ENCODE measurements around the gene ZNF609.

The ZNF609 gene

GRCh38 chr15:64503640-64504039 is 43.3 kb downstream of the ZNF609 start:
- DNase-seq, result no peak

- DNase-seq, result no peak
These were observed 47.0 kb downstream of the ZNF609 start for GRCh38 chr15:64507293-64507802.

- DNase-seq, result no peak
These were observed 47.5 kb downstream of the ZNF609 start for GRCh38 chr15:64507845-64508244.

- no peak for DNase-seq
These were observed 53.4 kb downstream of the ZNF609 start for GRCh38 chr15:64513823-64514222.

DNA sequence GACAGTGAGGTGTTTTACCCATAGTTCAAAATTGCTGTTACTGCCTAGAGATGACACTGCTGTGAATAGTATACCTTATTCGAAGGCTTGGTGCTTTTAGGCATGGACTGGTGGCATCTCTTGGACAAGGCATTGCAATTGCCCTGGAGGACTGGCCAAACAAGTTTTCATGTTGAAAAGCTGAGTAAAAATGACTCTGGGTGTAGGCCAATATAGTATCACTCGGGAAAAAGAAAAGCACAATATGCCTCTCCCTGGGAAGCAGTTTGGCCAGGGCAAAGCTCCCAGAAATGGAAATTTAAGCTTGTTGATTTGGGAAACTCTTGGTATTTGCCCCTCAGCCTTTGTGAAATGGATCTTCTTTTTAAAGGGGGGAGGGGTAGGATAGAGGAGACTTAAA is 54.8 kb downstream of the ZNF609 start:
- no peak for DNase-seq

DNA sequence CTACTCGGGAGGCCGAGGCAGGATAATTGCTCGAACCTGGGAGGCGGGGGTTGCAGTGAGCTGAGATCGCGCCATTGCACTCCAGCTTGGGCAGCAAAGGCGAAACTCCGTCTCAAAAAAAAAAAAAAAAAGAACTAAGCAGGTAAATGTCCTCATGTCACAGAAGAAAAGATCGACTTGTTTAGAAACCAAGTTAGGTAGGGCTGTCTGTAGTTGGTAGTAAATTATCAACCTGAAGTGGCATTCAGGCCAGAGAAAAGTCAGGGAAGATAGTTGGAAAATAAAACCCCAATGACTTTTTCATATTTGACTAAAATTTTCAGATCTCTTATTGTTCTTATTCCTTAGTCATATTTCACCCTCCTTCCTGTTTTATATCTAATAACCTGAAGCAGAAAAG is 55.4 kb downstream of the ZNF609 start:
- DNase-seq, result no peak

GRCh38 chr15:64519897-64520296 is 59.5 kb downstream of the ZNF609 start:
- DNase-seq, result no peak

GRCh38 chr15:64521201-64521600 is 60.8 kb downstream of the ZNF609 start:
- DNase-seq, result no peak

GRCh38 chr15:64521726-64522164 is 61.4 kb downstream of the ZNF609 start:
- peak; percentile 62 to 89 for DNase-seq

DNA sequence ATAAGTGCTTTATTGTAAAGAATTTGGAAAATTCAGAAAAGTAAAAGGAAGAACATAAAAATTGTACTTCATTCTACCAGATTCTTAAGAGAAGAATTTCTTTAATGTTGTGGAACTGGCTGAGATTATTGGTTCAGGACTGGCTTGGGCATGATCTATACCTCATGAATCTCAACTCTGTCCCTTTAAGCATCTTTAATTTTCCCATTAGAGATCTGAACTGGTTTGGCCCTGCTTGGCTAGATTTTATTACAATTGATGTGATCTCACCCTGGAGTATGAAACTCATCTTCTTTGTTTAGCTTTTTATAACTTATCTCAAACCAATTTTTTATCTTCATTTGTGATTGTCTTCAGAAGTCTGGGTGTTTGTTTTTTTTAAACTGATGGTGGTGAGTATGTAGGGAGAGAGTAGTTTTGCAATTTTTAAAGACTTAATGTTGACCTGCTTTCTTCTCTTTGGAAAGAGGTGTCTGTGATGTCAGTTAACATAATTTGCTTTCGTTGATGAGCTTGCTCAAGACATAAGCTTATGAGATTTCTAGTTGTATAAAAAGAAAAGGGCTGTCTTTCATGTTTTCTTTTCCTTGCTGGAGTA is 61.9 kb downstream of the ZNF609 start:
- peak in 1 of 2 experiments; percentile 52 for DNase-seq

DNA sequence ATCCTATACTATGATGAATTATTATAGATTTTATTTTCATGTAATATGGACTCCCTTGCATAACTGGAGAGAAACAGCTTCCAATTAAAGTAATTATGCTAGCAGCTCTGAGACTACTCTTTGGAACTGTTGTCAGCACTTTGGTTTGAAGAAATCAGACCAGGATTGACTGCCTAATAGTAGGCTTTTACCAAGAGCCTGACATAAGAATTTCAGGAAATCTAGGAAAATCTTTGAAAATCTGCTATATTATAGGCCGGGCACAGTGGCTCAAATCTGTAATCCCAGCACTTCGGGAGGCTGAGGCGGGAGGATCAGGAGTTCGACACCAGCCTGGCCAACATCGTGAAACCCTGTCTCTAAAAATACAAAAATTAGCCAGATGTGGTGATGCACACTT is 62.9 kb downstream of the ZNF609 start:
- no peak for DNase-seq

DNA sequence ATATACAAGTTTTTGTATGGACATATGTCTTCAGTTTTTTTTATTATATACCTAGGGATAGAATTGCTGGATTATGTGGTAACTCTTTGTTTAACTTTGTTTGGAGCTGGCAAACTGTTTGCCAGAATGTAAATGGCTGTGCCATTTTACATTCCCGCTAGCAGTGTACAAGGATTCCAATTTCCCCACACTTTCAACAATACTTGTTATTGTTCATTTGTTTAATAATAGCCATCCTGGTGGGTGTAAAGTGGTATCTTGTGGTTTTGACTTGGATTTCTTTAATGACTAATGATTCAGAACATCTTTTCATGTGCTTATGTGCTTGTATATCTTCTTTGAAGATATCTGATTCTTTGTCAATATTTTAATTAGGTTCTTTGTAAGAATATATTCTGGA is 64.4 kb downstream of the ZNF609 start:
- DNase-seq, result no peak

- no peak for DNase-seq
These were observed 65.6 kb downstream of the ZNF609 start for GRCh38 chr15:64525828-64526530.

DNA sequence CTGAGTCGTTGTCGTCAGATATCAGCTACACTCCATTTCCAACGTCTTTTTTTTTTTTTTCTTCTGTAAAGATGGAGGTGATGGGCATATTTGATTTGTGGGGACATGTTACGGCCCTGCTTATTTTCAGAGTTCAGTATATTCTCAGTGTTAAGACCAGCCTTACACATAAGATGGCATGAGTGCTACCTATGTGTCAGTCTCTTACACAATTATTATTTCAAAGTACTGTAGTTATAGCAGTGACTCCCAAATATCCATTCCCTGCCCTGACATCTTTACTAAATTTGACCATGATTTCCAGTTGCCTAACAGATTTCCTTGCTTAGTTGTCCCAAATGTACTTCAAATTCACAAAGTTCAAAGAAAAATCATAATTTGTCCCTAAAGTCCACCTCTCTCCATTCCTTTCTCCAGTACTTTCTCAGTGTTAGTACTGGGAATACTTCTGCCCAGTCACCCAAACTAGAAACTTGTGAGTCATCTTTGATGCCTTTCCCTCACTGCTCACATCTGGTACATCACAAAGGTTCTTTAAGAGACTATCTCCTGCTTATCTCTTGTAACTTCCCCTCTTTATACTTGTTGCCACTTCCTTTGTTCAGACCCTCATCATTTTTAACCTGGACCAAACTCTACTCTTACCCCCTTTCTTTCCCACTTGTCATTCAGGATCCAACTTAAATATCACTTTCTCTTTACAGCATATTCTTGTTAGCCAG is 67.0 kb downstream of the ZNF609 start:
- DNase-seq, result peak; percentile 12 to 71

- DNase-seq, result no peak
These were observed 68.5 kb downstream of the ZNF609 start for GRCh38 chr15:64528871-64529270.

DNA sequence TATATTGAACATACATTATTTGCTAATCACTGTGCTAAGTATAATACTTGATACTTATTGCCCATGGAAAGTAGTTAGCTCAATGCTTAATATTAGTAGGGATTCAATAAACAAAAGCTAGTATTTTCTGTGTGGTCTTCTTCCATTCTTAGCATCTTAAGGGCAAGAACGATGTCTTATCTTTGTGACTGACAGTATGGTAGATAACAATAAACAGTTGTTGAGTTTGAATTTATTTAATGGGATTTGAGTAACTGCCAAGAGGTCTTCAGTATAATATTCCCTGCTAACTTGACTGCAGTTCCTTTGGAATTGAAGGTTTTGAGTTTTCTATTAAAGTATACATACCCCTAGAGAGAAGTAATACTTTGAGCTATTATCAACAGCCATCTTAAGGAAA is 70.1 kb downstream of the ZNF609 start:
- no peak for DNase-seq

DNA sequence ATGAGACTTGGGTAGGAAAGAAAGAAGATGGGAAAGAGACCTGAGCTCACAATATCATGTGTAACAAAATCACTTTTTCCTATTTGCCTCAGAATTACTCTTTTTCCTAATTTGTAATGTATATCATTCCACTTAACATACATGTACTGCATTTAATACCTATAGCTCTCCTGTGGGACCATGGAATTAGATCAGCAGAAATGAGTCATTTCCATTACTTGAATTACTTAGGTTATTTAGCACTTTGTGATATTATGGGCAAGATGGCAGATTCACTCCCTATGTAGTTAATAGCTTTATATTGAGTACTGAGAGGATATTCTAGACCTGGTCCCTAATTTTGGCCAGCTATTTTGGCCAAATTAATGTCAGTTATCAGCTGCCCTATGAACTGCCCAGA is 70.5 kb downstream of the ZNF609 start:
- no peak for DNase-seq

DNA sequence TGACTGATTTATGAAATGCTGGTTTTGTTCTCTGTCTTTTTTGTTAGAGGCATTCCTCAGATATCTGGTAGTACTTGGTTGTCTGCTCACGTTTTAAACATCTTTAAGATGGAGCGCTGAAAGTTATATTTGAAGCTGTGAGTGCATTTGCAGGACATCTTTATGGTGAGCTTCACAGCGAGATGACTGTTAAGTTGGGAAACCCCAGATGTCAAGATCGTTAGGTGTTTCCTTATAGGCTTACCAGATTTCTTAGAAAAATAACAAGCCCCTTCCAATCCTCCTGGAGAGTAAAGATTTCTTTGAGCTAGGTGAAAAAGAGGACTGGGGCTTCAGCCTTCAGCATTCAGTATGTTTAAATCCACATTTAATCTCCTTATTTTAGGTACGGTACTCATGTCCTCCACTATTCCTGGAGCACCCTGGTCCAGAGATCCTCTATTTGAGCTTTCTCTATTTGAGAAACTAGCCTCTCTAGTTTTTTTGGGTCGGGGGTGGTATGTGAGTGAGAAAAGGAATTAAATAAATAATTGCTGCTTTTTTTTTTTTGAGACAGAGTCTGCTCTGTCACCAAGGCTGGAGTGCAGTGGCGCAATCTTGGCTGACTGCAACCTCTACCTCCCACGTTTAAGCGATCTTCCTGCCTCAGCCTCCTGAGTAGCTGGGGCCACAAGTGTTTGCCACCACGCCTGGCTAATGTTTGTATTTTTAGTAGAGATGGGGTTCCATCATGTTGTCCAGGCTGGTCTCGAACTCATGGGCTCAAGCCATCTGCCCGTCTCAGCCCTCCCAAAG is 72.3 kb downstream of the ZNF609 start:
- no peak for DNase-seq

GRCh38 chr15:64535460-64536243 is 75.3 kb downstream of the ZNF609 start:
- no peak for DNase-seq

DNA sequence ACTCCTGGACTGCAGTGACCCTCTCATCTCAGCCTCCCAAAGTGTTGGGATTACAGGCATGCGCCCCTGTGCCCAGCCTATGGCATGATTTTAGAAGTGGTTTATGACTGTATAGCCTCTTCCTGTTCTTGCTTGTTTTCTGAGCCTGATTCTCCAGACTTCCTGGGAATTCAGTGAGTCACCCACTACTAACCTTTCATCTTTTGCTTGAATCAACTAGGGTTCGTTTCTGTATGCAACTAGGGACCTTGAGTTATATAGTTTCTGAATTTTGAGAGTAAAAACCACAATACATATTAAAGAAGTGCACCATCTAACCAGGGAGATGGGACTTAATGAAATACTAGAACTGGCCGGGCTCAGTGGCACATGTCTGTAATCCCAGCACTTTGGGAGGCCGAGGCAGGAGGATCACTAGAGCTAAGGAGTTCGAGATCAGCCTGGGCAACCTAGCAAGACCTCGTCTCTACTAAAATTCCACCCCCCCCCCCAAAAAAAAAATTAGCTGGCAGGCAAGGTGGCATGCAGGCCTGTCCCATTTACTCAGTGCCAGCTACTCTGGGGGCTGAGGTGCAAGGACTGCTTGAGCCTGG is 76.0 kb downstream of the ZNF609 start:
- DNase-seq, result peak; percentile 32 to 92

GRCh38 chr15:64542091-64542490 is 81.7 kb downstream of the ZNF609 start:
- DNase-seq, result no peak

DNA sequence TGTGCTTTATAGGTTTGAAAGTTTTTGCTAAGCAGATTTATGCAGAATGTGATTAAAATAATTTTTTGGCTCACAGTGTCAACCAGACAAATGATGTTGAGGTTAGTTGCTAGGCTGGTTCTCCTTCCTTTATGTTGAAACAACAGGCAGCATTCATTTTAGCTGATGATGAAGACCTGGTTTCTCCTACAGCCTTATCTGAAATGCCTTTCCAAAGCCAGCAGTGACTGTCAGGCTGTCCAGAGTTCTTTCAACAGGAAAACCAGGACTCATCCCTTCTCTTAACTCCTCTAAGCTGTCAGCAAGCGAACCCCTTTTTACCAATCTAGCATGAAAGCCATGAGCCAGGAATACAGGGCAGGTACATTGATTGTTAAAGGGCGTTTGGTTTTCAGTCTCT is 84.1 kb downstream of the ZNF609 start:
- DNase-seq, result no peak
